T-helper 2 cell treated with Interferon-gamma antibody and Interleukin-4, amounts not matched to agents 5 μg/mL and 100 μg/mL, for 36 hours (primary cell): ENCODE data around the gene MADCAM1.

Source experiments
- DNase-seq: peaks from one replicate; pipeline ENCODE4 v3.0.0; 2021; ENCODE audit warnings: low spot score
- H3K27ac Mint-ChIP-seq: one replicate; pipeline ENCODE4 v1.8.0; 2021; ENCODE audit warnings: mild to moderate bottlenecking, mixed read lengths
- H3K27me3 Mint-ChIP-seq: one replicate; pipeline ENCODE4 v1.8.0; 2021; ENCODE audit warnings: low read depth, mixed read lengths
- H3K36me3 Mint-ChIP-seq: one replicate; pipeline ENCODE4 v1.8.0; 2021; ENCODE audit warnings: low read depth, mixed read lengths
- H3K4me1 Mint-ChIP-seq: one replicate; pipeline ENCODE4 v1.8.0; 2021; ENCODE audit warnings: low read depth, mixed read lengths
- H3K4me3 Mint-ChIP-seq: one replicate; pipeline ENCODE4 v1.8.0; 2022; ENCODE audit warnings: mild to moderate bottlenecking, moderate library complexity, mixed read lengths
- H3K9me3 Mint-ChIP-seq: one replicate; pipeline ENCODE4 v1.8.0; 2021; ENCODE audit warnings: mixed read lengths

MADCAM1 gene

DNA sequence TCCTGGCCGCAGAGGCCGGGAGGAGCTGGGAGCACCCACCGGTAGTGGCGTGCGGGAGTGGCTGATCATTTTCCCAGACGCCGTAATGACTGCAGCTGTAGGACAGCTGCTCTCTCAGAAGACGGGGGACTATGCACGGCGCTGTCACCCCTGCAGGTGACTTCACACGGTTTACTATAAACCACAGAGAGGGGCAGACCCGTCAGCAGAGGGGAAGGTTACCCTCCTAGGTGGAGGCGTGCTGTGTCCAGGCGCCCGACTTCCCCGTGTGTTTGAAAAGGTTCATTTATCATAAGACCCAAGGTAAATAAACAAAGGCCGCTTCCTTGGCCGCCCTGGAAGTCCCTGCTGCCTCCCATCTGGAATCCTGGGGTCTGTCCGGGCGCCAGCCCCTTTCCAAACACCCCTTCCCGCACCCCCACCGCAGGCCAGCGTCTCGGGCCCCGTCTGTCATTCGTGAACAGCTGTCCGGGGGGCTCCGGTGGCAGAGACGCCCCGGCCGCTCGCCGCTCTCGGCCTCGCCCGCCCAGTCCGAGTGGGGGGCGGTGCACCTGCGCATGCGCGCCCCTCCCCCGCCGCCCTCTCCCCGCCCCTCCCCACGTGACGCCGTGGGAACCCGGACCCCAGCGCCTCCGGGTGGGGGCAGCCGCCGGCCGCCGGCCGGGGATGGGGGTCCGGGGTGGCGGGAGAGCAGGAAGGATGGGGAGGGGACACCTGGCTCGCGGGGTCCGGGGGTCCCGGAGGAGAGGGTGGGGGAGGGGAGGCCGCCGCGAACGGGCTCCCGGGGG lies 36.4 kb upstream of the MADCAM1 start:
- no peak overlapping the region for H3K27ac Mint-ChIP-seq
- no peaks in the 10 kb centered on the region for H3K36me3 Mint-ChIP-seq
- no peaks in the 10 kb centered on the region for H3K4me1 Mint-ChIP-seq
- no peak for DNase-seq
- H3K4me3 Mint-ChIP-seq, result peak overlapping the region; percentile 43
- H3K9me3 Mint-ChIP-seq, result no peaks in the 10 kb centered on the region
- peaks cover 19% of the 10 kb centered on the region for H3K27me3 Mint-ChIP-seq

DNA sequence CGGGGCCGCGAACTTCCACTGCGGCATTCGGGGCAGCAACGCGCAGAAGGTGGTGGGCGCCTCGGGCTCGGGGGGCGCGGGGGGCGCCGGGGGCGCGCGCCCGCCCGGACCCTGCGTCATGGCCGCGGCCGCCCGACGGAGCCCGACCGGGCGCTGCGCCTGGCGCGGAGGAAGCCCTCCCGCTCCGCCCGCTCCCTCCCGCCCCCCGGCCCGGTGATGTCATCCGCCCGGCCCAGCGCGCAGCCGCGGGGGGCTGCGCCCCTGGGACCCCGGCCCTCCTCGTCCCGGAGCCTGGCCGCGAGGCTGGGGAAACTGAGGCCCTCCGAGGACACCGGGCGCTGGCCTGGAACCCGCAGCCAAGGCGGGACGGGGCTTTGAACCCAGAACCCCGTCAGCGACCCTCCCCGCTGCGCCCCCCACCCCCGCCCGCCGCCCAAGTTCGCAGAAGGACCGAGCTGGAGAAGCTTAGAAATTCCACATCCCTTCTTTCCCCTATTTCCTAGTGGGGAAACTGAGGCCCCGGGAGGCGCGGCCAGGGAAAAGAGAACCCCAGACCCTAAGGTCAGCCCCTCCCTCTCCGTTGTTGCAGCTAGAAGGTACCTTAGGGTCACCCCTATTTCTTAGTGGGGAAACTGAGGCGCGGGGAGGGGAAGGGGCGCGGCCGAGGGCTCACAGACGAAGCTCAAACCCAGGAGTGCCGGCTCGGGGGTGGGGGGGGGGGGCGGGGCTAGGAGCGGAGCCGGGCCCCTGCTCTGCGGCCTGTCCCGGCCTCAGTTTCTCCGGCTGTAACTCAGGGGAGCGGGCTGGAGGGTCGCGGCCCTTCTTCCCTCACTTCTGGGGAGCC lies 35.2 kb upstream of the MADCAM1 start, which contains the start of gene SHC2:
TSS of gene SHC2 (minus strand) at position 157 of the 844 bp plus-strand sequence. CDS start at position 120, 37 bp downstream.
- H3K4me1 Mint-ChIP-seq, result no peaks in the 10 kb centered on the region
- peak within 1 kb of the TSS; percentile 43 for H3K4me3 Mint-ChIP-seq
- no peak within 1 kb of the TSS for H3K27ac Mint-ChIP-seq
- H3K36me3 Mint-ChIP-seq, result no peaks in the 10 kb centered on the region
- no peak for DNase-seq
- peaks cover 19% of the 10 kb centered on the region for H3K27me3 Mint-ChIP-seq
- no peaks in the 10 kb centered on the region for H3K9me3 Mint-ChIP-seq

DNA sequence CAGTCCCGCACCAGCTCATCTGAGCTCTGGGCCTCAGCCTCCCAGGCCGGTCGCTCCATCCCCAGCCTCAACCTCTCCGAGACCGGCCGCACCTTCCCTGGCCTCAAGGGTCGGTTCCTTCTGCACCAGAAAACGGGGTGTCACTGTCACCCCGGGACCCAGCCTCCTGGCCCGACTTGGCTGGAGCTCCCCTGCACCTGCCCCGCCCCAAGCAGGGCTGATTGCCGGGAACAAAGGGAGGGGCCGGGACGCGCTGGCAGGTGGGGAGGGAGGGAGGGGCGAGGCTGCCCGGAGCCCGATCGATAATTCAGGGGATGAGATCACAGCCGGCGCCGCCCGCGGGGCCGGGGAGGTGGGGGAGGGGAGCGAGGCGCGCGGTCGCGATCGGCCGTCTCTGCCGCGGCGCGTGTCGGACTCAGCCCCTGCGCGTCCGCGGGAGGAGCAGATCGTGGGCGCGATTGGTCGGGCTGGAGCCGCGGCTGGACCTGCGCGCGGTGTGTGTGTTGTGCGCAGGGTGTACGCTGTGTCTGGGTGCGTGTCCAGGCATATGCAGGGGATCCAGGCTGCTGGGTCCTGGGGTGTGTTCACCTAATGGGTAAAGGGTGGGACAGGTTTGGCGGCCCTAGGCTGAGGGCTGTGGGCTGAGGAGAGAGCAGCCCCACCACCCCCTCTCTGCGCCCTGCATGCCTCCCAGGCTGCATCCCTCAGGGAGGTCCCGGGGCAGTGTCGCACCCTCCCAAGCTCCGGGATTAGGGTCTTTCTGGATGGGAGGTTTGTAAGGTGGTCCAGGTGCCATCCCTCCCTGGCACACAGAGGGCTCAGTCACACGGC lies 34.4 kb upstream of the MADCAM1 start:
- no peaks in the 10 kb centered on the region for H3K36me3 Mint-ChIP-seq

DNA sequence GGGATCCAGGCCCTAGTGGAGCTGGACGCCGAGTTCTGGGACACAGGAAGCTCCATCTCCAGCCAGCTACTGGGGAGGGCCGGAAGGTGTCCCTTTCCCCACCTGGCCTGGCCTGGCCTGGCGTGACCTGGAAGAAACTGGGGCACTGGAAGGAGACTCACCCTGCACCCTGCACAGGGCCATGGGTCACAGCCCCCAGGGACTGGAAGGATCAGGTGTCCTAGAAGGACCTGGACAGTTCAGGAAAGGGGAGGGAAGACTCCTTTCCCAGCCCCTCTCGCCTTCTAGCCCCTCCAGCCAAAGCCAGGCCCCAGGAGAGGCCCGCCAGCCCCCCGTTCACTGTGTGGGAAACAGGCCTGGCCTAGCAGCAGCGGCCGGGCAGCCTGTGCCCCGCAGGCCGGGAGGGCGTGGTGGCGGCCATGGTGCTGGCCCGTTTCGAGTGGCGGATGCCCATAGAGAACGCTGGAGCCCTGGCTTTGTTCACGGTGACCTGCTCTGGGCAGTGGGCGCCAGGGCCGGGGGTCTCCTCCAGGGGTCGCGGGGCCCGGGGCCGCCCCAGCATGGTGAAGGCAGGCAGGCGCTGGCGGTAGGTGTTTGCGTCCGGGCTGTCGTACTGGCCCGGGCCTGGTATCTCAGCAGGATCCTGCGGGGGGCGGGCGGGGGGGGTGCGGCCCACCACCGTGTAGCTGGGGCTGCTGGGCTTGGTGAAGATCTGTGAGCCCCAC lies 32.6 kb upstream of the MADCAM1 start:
- Mint-ChIP-seq H3K27ac (no peak overlapping the region), H3K4me1 (no peaks in the 10 kb centered on the region), H3K27me3 (peaks cover 19% of the 10 kb centered on the region), H3K9me3 (no peaks in the 10 kb centered on the region), H3K36me3 (no peaks in the 10 kb centered on the region), H3K4me3 (no peak overlapping the region)
- no peak for DNase-seq

More for the DNA sequence above, 34.4 kb upstream of the MADCAM1 start:
- Mint-ChIP-seq H3K4me3 (no peak overlapping the region), H3K27ac (no peak overlapping the region), H3K4me1 (no peaks in the 10 kb centered on the region), H3K9me3 (no peaks in the 10 kb centered on the region), H3K27me3 (peaks cover 19% of the 10 kb centered on the region)
- DNase-seq, result no peak

DNA sequence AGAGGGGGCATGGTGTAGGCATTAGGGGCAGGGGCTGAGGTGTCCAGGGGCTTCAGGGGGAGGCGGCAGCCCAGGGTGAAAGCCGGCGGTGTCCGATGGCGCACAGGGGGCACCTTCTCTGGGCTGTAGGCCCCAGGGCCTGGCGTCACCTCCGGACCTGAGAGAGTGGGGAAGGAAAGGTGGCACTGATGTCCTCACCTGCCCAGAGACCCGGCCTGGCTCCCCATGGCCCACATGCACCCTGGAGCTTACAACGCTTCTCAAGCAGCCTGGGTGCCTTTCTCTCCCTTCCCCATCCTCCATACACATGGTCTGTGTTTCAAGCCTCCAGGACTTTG lies 32.1 kb upstream of the MADCAM1 start:
- H3K27ac Mint-ChIP-seq, result no peak overlapping the region

DNA sequence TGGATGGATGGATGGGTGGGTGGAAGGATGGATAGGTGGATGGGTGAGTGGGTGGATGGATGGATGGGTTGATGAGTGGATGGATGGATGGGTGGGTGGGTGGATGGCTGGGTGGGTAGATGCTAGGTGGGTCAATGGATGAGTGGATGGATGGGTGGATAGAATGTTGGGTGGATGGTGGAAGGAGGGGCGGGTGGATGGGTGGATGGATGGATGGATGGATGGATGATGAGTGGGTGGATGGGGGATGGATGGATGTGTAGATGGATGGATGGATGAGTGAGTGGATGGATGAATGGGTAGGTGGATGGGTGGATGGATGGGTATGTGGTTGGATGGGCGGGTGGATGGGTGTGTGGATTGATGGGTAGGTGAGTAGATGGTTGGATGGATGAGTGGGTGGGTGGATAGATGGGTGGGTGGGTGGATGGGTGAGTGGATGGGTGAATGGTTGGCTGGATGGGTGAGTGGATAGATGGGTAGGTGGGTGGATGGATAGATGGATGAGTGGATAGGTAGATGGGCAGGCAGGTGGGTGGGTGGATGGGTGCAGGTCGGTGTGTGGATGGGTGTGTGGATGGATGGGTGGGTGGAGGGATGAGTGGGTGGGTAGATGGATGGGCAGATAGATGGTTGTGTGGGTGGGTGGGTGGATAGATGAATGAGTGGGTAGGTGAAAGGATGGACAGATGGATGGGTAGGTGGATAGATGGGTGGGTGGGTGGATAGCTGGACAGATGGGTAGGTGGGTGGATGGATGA lies 31.1 kb upstream of the MADCAM1 start:
- Mint-ChIP-seq H3K27me3 (peaks cover 11% of the 10 kb centered on the region), H3K36me3 (no peaks in the 10 kb centered on the region), H3K4me1 (no peaks in the 10 kb centered on the region), H3K9me3 (no peaks in the 10 kb centered on the region), H3K4me3 (no peak overlapping the region), H3K27ac (no peak overlapping the region)
- DNase-seq, result no peak

More for the DNA sequence above, 32.1 kb upstream of the MADCAM1 start:
- H3K4me3 Mint-ChIP-seq, result no peak overlapping the region
- H3K4me1 Mint-ChIP-seq, result no peaks in the 10 kb centered on the region
- no peaks in the 10 kb centered on the region for H3K9me3 Mint-ChIP-seq
- DNase-seq, result no peak
- no peaks in the 10 kb centered on the region for H3K36me3 Mint-ChIP-seq
- H3K27me3 Mint-ChIP-seq, result peaks cover 19% of the 10 kb centered on the region

DNA sequence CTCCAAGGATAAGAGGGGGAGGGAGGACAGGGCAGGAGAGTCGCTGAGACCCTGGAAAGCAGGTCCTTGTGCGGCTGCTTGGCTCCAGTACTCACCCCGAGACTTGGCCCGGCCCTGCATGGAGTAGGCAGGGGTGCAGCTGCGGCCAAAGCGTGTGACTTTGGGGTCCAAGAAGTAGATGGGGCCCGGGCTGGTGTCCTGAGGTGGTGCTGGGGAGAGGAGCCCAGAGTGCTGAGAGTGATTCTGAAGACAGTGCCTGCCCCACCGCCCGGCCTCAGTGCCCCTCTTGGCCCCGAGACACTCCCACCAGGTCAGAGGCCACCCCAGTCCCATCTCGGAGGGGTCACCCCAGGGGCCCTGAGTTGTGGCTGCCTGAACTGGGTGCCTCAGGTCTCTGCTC lies 28.7 kb upstream of the MADCAM1 start:
- no peak for DNase-seq
- Mint-ChIP-seq H3K27ac (no peak overlapping the region), H3K27me3 (peaks cover 4% of the 10 kb centered on the region), H3K36me3 (no peaks in the 10 kb centered on the region), H3K4me3 (no peak overlapping the region), H3K9me3 (no peaks in the 10 kb centered on the region), H3K4me1 (no peaks in the 10 kb centered on the region)

DNA sequence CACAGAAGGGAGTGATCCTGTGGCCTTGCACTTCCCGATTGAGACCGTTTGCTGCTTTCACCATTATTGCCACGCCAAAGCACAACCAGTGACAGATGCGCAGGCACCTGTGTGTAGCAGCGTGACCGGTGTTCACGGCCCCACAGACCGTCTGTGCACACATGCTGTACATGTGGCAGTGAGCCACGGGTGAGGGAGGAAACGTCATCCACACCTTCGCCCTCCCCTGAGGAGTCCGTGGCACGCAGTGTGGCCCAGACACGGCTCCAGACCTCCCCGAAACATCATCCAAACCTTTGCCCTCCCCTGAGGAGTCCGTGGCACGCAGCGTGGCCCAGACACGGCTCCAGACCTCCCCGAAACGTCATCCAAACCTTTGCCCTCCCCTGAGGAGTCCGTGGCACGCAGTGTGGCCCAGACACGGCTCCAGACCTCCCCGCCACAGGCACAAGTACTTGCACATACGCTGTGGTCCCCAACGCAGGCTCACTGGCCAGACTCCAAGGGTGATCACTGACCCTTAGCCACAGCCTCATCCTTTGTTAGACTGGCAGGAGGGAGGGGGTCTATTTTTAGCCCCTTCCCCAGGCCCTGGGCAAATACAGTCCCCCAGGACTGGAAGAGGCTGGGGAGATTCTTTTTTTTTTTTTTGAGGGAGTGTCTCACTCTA lies 27.6 kb upstream of the MADCAM1 start:
- Mint-ChIP-seq H3K27me3 (no peaks in the 10 kb centered on the region), H3K4me3 (no peak overlapping the region), H3K36me3 (no peaks in the 10 kb centered on the region), H3K27ac (no peak overlapping the region), H3K4me1 (no peaks in the 10 kb centered on the region), H3K9me3 (no peaks in the 10 kb centered on the region)
- DNase-seq, result no peak

DNA sequence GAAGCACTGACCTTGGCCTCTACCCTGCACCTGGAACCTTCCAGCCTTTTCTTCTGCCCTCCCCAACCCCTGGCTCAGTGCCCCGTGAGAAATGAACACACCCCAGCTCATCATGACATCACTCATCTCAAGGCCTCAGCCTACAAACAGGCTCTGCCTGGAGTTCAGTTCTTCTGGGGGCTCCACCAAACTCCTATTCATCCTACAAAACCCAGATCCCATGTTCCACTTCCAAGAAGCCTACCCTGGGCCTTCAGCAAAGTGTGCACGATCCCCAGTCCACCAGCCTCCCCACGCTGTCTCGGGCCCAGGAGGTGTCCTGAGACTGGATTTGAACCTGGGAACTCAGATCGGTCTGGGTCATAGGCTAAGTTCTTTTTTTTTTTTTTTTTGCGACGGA lies 26.5 kb upstream of the MADCAM1 start:
- Mint-ChIP-seq H3K36me3 (no peaks in the 10 kb centered on the region), H3K27ac (no peak overlapping the region), H3K27me3 (no peaks in the 10 kb centered on the region), H3K9me3 (no peaks in the 10 kb centered on the region), H3K4me1 (no peaks in the 10 kb centered on the region), H3K4me3 (no peak overlapping the region)
- no peak for DNase-seq

DNA sequence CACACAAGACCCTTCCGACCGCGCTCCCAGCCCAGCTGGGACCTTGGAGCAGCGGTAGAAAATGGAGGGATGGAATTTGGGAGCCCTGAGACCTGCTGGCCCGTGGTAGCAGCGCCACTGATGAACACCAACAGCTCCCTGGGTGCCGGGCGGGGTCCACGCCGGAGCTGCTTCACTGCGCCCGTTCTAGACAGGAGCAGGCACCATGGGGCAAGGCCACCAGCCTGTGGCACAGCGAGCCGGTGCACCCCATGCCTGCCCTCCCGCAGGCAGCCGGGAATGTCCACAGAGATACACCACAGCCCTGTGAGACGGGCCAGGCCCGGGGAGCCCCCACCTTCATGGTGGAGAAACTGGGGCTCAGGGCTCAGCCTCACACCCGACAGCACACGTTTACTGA lies 25.6 kb upstream of the MADCAM1 start:
- H3K36me3 Mint-ChIP-seq, result no peaks in the 10 kb centered on the region
- no peaks in the 10 kb centered on the region for H3K27me3 Mint-ChIP-seq
- no peaks in the 10 kb centered on the region for H3K4me1 Mint-ChIP-seq
- no peaks in the 10 kb centered on the region for H3K9me3 Mint-ChIP-seq
- DNase-seq, result no peak
- no peak overlapping the region for H3K27ac Mint-ChIP-seq
- no peak overlapping the region for H3K4me3 Mint-ChIP-seq

DNA sequence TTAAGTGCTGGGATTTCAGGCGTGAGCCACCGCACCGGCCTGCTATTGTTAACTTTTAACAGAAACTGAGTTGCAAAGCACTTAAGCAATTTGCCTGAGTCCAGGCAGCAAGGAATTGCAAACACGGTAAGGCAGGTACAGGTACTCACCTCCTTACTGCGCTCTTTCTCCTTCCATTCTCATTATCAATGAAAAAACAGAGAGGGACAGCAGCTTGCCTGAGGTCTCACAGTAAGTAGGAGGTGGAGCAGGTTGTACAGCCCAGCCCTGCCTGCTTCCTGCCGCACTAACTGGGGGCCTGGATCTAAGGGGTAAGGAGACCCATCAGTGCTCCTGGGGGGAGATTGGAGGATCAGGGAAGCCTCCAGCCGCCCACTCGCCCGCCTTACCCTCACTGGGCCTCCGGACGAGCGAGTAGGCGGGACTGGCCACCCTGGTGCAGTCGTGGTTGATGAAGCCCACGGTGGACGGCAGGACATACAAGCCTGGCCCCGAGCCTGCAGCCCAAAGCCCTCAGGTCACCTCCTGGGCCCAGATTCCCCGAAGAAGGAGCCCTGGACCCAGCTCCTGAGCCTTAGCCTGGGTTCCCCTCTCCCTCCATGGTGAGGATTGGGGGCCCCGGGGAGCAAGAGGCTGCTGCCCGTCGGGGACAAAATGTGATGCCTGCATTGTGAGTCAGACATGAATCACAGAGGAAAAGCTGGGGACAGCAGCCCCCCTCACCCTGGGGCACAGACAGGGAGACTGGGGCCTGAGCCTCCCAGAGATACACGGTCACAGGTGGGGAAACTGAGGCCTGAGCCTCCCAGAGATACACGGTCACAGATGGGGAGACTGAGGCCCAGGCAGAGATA lies 24.1 kb upstream of the MADCAM1 start:
- H3K36me3 Mint-ChIP-seq, result no peaks in the 10 kb centered on the region
- no peak for DNase-seq
- H3K4me3 Mint-ChIP-seq, result no peak overlapping the region
- H3K9me3 Mint-ChIP-seq, result no peaks in the 10 kb centered on the region
- no peaks in the 10 kb centered on the region for H3K27me3 Mint-ChIP-seq
- H3K4me1 Mint-ChIP-seq, result no peaks in the 10 kb centered on the region
- no peak overlapping the region for H3K27ac Mint-ChIP-seq
